Right cardiac atrium (tissue), 5 donors: Measurements from ENCODE around the gene PIM3. TPM values are rescaled to one million over a fixed set of nuclear protein-coding genes. Genes with fewer than 3 reads are reported as not detected.

Experiments
- ATAC-seq, 2 donors: fragments of 200-7000 bp; cut with Tn5 transposase; one replicate each; pipeline versions ENCODE4 v1.8.0 to v1.9.1; 2020; ENCODE audit warnings: moderate library complexity in 2 of 2, mild to moderate bottlenecking in 1 of 2
- DNase-seq, 3 donors: peaks; one replicate each; pipeline ENCODE4 v3.0.0-alpha.2; 2020
- H3K27ac ChIP-seq: one replicate; pipeline ENCODE4 v1.5.1; 2013; ENCODE audit warnings: mild to moderate bottlenecking, low read length, control low read depth, moderate library complexity
- H3K27me3 ChIP-seq: one replicate; pipeline ENCODE4 v1.6.1; 2013; ENCODE audit not compliant: control insufficient read depth, insufficient read depth
- H3K4me1 ChIP-seq: one replicate; pipeline ENCODE4 v1.6.1; 2013; ENCODE audit warnings: low read length; ENCODE audit not compliant: control insufficient read depth, insufficient read depth
- H3K4me3 ChIP-seq: one replicate; pipeline ENCODE4 v1.5.1; 2013; ENCODE audit warnings: low read length, control low read depth
- H3K9me3 ChIP-seq: one replicate; pipeline ENCODE4 v1.6.1; 2013; ENCODE audit warnings: low read length; ENCODE audit not compliant: control insufficient read depth
- WGBS: extraction: QIAGEN DNeasy Blood & Tissue Kit; methylation state at CpG from one replicate; pipeline ENCODE4 v1.1.7; 2013; 5-methylcytosine and 5-hydroxymethylcytosine counted together
- intact Hi-C, 4 donors: fragments of 100-400 bp; cut with DNase I; formaldehyde crosslinking; loops; one replicate each; pipeline versions ENCODE4 v1.11.0 to v1.14.0; 2022 to 2023
- polyA plus RNA-seq: library from polyadenylated mRNA; stranded (reverse); fragments of 200-250 nt; gene quantifications from one replicate; pipeline ENCODE4 v1.2.3, GENCODE V29; 2013
- total RNA-seq, 4 donors: library from RNA; stranded (reverse); fragmentation: NEBNext Ultra II Directional; extraction: Animal tissue kit (Norgen Biotek cat#: 25700); gene quantifications; one replicate each; pipeline ENCODE4 v1.2.1, GENCODE V29; 2021
- donor health status: healthy with polysubstance abuse.
- donor health status: DM: no; HTN: yes; CAD: no.
- donor health status: DM: no; HTN: no; CAD: no.
- donor health status: DM: no; HTN: yes; CAD: no; lungs with severe emphysema.
- donor health status: DM: yes; HTN: yes; CAD: no.

PIM3 gene
- total and polyA plus RNA-seq, 5 donors: 39.0 to 55.8 (median 48.2) TPM

GRCh38 chr22:49965091-49966040 is 4.8 kb downstream of the PIM3 start:
- H3K27ac ChIP-seq: peak overlapping the region; percentile 19
- H3K4me1 ChIP-seq: peaks cover 18% of the 10 kb centered on the region
- H3K4me3 ChIP-seq: no peak overlapping the region
- WGBS: 78% methylated on average over 22 of the region's 22 CpGs
- DNase-seq (peak; percentile 22 to 69 (median 55)), ATAC-seq (no peak)
- H3K9me3 ChIP-seq: no peaks in the 10 kb centered on the region
- no peaks in the 10 kb centered on the region for H3K27me3 ChIP-seq
- intact Hi-C loops: no loop called here

DNA sequence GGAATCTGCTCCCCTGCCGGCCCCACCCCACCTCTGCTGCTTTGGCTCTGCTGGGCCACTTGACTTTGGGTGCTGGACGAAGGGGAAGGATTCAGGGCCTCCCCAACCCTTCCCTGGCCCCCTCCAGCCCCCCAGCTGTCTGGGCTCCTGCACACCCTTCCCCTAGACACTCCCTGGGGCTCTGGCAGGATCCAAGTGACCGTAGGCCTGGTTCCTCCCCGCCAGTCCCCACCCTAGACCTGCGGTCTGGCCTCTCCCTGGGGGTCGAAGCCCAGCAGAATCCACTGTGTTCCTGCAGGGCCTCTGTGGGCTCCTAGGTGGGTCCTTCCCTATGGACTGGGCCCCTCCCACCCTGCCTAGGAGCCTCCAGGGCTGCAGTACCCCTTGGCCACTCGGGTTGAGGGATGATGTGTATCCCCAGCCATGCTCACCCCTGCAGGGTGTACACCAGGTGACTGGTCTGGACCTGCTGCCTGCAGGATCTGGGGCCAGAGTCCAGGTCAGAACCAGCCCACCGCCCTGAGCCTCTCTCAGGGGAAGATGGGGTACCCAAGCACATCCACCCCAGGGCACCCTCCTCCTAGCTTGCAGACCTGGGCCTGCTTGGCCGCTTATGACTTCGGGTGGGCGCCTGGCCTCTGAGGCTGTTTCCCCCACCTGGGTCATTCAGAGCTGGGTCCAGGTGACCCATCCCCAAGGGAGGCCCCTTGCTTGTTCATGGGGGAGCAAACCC is 5.6 kb downstream of the PIM3 start:
- H3K4me3 ChIP-seq: no peak overlapping the region
- no peak for ATAC-seq
- intact Hi-C loops: no loop called here
- 79% methylated on average over 11 of the region's 11 CpGs for WGBS
- peaks cover 18% of the 10 kb centered on the region for H3K4me1 ChIP-seq
- H3K27ac ChIP-seq: peak overlapping the region; percentile 55
- no peaks in the 10 kb centered on the region for H3K27me3 ChIP-seq
- DNase-seq: peak; percentile 23 to 58 (median 51)
- H3K9me3 ChIP-seq: no peaks in the 10 kb centered on the region

DNA sequence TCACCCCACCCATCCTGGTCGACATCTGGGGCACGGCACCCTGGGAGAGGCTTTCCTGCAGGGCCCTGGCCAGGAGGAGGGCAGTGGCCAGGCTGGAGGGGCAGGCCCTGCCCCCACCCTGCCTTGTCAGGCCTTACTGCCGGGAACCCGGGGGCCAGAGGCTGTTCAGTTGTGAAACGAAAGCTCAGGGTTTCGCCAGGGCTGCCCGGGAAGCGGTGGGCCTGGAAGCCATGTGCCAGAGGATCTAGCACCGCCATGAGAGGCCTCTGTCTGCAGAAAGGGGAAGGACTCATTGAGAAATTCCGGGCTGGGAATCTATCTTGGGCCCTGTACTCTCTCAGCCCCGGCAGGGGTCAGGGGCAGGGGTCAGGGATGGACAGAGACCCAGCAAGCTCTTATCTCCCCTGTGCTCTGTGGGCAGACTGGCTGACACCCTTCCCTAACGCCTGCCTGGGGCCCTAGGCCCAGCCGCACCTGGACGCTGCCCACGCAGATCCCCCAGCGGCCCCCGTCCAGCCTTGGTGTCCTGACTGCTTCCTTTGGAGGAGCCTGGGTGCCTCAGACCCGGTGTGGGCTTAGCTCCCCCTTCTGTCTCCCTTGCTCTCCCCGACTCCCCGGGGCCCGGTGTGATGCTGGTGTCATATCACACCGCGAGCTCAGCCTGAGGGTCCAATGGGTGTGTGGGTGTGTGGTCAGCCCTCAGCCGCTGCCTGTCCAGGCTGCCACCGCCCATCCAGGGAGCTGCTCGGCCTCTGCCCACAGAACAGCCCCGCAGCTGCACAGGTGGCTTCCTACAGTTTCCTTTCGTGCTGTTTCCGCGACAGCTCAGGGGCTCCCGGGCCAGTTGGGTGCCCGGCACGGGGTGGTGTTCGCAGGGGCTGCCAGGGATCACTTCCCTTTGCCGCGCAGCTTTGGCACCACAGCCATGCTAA is 6.5 kb downstream of the PIM3 start:
- peak; percentile 72 to 83 (median 81) for DNase-seq
- 38% methylated on average over 36 of the region's 36 CpGs for WGBS
- Histone ChIP-seq H3K4me1 (peaks cover 18% of the 10 kb centered on the region), H3K27me3 (no peaks in the 10 kb centered on the region), H3K27ac (peak overlapping the region; percentile 55), H3K4me3 (no peak overlapping the region), H3K9me3 (no peaks in the 10 kb centered on the region)
- ATAC-seq: no peak
- intact Hi-C loops: no loop called here

DNA sequence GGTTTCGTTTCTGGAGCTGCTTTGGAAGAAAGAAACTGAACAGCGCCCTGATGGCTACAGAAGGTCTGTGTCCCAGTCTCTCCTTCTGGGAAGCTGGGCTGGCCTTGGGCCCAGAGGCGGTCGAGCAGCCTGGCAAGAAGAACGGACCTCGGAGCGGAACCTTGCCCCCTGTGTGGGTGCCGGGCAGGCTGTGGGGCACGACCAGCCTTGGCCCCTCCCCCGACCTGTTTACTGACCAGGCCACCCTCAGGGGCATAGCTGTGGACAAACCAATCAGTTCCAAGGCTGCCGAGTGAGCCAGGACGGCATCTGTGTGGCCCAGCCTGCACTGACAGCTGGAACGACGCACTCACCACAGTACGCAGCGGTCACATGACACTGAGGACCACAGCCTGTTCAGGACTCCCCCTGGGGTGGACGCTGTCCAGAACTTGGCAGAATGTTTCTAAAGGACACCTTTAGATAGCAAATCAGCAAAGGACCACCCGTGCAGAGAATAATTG is 7.2 kb downstream of the PIM3 start:
- Histone ChIP-seq H3K27me3 (no peaks in the 10 kb centered on the region), H3K27ac (peak overlapping the region; percentile 55), H3K4me3 (no peak overlapping the region), H3K4me1 (peaks cover 18% of the 10 kb centered on the region), H3K9me3 (no peaks in the 10 kb centered on the region)
- intact Hi-C loops: no loop called here
- WGBS: 31% methylated on average over 18 of the region's 18 CpGs
- DNase-seq (peak; percentile 76 to 87 (median 87)), ATAC-seq (peak in 1 of 2 donors; percentile 1)

DNA sequence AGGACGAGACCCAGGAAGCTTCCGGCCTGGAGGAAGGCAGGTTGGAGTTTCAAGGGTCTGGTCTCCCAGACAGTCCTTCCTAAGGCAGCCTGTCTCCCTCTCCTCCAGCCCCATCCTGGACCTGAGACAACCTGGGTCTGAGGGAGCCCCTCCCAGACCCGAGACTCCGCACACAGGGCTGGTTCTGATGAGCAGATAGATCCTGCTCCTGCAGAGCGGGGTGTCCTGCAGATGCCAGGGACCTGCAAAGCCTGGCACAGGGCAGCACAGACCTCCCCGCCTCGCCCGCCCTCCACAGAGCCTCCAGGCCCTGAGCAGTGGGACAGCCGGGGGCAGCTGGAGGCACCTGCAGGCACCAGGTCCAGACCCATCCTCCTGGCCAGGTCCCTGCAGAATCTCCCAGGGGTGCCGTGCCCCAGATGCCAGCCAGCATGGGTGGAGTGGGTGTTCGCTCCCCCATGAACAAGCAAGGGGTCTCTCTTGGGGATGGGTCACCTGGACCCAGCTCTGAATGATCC is 7.8 kb downstream of the PIM3 start:
- DNase-seq (peak; percentile 21 to 66 (median 65)), ATAC-seq (no peak)
- H3K27me3 ChIP-seq: no peaks in the 10 kb centered on the region
- H3K4me1 ChIP-seq: peaks cover 13% of the 10 kb centered on the region
- WGBS: 92% methylated on average over 11 of the region's 11 CpGs
- H3K27ac ChIP-seq: peak overlapping the region; percentile 55
- no peaks in the 10 kb centered on the region for H3K9me3 ChIP-seq
- H3K4me3 ChIP-seq: no peak overlapping the region
- intact Hi-C loops: no loop called here

- no peak for ATAC-seq
- Histone ChIP-seq H3K9me3 (no peaks in the 10 kb centered on the region), H3K27me3 (no peaks in the 10 kb centered on the region), H3K27ac (peak overlapping the region; percentile 1), H3K4me3 (no peak overlapping the region), H3K4me1 (peaks cover 13% of the 10 kb centered on the region)
- intact Hi-C loops: no loop called here
- 96% methylated on average over 16 of the region's 16 CpGs for WGBS
- peak; percentile 35 to 66 (median 60) for DNase-seq
These were observed 8.5 kb downstream of the PIM3 start for GRCh38 chr22:49968831-49969661.

GRCh38 chr22:49969751-49970527 is 9.4 kb downstream of the PIM3 start:
- ATAC-seq: no peak
- no peaks in the 10 kb centered on the region for H3K9me3 ChIP-seq
- no peaks in the 10 kb centered on the region for H3K27me3 ChIP-seq
- H3K4me1 ChIP-seq: peaks cover 13% of the 10 kb centered on the region
- H3K4me3 ChIP-seq: no peak overlapping the region
- DNase-seq: peak; percentile 22 to 63 (median 50)
- WGBS: 90% methylated on average over 8 of the region's 8 CpGs
- peak overlapping the region; percentile 28 for H3K27ac ChIP-seq
- intact Hi-C loops: loop anchor here in 2 of 4 donors (5.0 kb wide), 1 partner anchor 38 kb away; no protein-coding TSS in a partner anchor

- peak; percentile 96 to 98 (median 97) for DNase-seq
- intact Hi-C loops: loop anchor here in 2 of 4 donors (5.0 kb wide), 1 partner anchor 38 kb away; no protein-coding TSS in a partner anchor
- peak; percentile 86 to 93 for ATAC-seq
- peaks cover 14% of the 10 kb centered on the region for H3K4me1 ChIP-seq
- no peaks in the 10 kb centered on the region for H3K9me3 ChIP-seq
- WGBS: 9% methylated on average over 32 of the region's 32 CpGs
- peak overlapping the region; percentile 71 for H3K27ac ChIP-seq
- no peaks in the 10 kb centered on the region for H3K27me3 ChIP-seq
- H3K4me3 ChIP-seq: peak overlapping the region; percentile 38
These were observed 10.1 kb downstream of the PIM3 start for GRCh38 chr22:49970528-49971231.
